DMS53 (cell line): ENCODE data around the gene GAN.
A peak's percentile ranks its signal among the peaks of the same experiment; 100 is the strongest.

Source experiments
- DNase-seq: peaks from one replicate; lab custom pipeline; 2025; lab: John Stamatoyannopoulos, UW

The GAN gene

DNA sequence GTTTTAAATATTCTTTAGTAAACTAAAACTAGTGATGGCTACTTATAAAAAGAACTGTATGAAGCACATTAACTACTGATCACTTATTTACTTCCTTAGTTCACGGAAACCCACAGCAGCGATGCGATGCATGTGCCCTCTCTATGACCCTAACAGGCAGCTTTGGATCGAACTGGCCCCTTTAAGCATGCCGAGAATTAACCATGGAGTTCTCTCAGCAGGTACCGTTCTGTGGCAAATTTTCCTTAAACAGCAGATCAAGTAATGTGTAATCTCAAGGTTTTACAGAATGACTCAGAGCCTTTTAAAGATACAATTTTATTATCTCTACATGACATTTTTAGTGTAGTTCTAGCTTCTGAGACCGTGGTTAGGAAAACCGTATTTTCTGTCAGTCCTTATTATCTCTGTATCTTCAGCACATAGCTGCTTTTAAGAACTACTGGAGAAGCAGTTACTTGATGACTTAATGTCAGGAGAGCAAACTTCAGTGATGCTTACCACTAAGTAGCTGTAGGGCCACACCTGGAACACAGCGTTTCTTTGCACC is 43.0 kb downstream of the GAN start:
- no peak for DNase-seq

DNA sequence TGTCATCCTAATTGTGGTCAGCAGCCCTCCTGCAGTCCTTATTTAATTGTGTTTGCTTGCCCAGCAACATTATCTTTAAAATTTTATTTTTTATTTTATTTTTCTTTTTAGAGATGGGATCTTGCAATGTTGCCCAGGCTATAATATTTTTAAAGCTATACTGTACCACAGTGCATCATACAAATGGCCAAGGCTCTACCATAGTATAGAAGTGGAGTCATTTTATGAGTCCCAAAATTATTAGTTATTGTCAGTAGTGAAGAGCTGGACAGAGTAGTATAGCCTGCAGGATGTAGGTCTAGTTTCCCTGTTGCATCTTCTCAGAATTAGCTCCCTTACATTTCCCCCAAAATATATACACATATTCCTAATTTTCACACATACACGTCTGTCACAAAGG is 44.1 kb downstream of the GAN start:
- DNase-seq, result no peak

DNA sequence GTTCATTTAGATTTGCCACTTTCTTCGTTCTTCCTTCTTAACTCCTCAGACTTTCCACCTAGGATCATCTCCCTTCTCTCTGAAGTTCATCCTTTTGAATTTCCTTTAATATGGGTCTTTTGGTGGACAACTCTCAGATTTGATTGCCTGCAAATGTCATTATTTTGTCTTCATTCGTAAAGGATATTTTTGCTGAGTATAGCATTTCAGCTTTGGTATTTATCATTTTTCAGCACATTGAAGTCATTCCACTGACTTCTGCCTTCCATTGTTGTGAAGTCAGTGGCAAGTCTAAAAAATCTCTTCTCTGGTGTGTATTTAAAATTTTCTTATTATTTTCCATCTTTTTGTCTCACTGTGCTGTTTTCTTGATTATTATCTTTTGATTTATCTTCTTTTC is 45.4 kb downstream of the GAN start:
- no peak for DNase-seq

DNA sequence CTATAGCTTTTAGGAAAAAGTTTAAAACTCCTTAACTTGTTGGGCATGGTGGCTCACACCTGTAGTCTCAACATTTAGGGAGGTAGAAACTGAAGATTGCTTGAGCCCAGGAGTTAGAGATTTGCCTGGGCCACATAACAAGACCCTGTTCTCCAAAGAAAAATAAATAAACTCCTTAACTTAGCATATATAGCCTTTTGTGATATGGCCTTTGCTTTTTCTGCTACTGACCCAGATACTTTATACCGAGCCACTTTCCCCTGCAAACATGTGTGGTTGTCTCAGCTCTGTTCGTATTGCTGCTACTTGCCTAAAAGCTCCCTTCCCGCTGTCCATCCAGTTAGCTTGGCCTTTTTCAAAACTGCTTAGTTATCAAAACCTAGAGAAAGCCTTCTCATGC is 51.0 kb downstream of the GAN start:
- no peak for DNase-seq

DNA sequence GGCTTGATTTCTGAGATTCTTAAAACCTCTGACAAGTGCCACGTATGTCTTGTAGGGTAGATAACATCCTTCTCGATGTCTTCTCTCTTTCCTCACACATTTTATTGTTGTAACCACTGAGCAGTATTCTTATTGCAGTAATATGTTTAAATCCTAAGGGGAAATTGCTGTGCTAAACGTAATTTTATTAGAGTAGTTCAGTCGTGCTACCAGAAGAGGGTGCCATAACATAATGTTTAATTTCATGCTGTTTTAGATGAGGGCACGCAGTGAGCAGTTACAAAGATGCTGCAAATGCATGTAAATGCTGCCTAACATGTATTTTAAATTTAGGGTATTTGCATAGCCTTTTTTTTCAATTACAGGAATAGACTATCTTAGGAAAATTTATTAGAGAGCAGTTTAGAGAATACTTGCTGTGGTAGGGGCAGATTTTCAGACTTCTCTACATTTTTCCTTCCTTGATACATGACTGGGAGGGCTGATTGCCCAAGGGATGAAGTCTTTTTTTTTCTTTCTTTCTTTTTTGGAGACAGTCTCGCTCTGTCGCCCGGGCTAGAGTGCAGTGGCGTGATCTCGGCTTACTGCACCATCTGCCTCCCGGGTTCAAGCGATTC is 51.7 kb downstream of the GAN start:
- DNase-seq, result peak; percentile 60

DNA sequence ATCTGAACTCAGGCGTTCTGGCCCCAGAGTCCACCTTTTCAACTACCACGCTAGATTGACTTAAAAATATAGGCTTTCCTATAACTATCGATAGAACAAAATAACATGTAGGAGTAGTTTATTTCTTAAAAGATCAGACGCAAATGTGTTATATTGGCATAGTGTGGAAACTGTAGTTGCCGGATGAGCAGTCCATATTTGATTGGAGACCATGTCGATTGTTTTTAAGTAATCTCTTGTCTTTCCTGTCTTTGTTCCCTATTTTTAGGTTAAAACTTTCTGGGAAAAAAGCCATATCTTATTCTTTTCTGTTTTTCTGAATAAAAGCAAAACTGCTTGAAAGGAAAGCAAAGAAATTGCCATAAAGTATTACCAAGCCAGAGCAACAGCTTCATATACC is 53.1 kb downstream of the GAN start:
- no peak for DNase-seq

DNA sequence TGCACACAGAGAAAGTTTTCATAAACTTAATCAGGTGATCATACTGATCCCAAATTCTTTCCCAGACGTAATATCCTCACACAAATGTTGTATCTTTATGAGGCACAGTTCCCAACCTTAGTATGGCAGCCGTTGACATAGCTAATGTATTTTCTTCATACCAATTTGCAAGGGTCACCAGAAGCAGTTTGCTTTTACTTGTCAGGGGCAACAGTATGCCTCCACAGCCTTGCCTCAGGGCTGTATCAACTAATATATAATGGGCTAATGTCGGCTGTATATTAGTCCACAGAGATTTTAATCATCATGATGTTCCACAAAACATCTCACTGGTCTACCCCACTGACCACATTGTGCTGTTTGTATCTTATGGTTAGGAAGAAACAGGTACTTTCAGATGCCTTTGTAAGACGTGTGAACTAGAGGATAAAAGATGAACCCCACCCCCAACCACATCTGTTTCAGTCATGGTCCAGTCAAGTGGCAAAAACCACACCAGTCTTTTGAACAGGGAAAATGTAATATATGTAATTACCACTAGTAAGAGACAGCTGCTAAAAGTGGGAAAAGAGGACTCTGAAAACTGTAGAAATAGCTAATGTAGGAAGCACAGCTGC is 55.2 kb downstream of the GAN start:
- no peak for DNase-seq

DNA sequence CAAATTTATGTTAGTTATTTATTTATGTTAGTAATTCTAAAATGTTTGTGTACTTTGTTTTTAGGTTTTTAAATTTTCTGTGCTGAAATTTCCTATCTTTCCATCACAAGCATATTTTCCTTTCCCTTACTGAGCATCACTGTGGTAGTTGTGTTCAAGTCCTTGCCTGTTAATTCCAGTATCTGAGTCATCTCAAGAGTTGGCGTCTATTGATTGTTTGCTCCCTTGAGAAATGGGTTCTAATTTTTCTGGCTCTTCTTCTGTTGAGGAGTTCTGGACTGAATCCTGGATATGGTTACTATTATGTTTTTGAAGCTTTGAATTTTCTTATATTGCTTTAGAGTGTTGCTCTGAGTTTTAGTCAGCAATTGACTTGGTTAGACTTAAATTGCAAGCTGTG is 56.3 kb downstream of the GAN start:
- DNase-seq, result no peak

DNA sequence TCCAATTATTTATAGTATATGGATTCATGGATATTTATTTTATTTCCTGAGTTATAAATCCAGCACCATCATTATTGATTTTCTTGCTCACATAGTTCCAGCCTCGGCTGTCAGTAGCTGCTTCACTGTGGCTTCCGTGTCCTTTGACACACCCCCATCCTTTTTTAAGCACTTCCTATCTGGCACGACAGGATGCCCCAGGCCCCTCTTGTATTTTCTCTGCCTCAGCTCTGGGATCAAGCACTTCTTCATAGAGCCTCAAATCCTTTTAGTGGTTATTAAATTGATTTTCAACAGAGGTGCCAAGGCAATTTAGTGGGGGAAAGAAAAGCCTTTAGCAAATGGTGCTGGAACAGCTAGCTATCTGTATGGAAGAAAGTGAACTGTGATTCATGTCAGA is 59.8 kb downstream of the GAN start:
- no peak for DNase-seq

DNA sequence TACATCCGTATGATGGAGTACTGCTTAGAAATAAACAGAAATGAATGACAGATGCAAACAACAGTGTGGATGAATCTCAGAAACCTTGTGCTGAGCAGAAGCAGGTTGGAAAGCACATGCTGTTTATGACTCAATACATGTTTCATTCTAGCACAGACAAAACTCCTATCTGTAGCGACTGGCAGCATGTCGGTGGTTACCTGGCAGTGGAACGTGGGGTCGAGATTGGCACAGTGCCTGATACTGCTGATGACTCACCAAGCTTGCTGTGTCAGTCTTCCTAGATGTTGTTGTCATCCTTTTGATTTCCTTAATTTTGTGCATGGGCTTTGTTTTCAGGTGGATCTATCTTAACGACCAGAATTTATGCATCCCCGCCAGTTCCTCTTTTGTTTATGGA is 62.1 kb downstream of the GAN start:
- DNase-seq, result peak; percentile 19

DNA sequence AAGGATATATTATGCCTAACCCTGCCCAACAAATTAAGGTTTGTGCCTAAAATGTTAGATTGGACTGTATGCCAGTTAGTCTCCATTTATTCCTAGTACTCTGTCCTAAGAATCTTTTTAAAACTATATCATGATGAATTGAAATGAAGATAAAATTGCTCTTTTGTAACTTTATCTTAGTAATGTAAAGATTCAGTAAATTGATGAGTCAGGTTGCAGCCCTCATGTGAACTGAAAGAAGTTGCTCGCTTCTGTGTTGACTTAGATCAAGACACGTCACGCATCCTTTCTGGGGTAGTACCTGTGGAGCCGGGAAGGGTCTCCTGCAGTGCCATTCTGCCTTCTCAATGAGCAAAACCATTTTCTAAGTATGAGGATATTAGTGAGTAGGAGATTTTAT is 63.3 kb downstream of the GAN start:
- DNase-seq, result no peak

DNA sequence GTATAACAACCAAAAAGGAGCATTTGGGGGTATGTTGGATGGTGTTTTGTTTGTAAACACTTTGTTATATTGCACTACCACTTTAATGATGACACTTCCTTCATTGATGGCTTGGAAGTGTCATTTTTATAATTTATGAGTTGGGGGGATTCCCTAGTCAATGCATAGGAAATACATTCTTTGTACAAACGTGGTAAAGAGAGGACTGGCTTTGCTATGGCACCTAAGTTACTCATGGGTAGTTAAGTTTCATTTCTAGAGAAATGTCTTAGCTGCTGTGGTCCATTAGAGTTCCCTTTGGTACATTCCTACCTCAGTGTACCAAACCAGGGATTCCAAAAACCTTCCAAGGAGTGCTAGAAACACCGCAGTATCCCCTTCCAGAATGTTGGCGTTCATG is 66.2 kb downstream of the GAN start:
- DNase-seq, result no peak

DNA sequence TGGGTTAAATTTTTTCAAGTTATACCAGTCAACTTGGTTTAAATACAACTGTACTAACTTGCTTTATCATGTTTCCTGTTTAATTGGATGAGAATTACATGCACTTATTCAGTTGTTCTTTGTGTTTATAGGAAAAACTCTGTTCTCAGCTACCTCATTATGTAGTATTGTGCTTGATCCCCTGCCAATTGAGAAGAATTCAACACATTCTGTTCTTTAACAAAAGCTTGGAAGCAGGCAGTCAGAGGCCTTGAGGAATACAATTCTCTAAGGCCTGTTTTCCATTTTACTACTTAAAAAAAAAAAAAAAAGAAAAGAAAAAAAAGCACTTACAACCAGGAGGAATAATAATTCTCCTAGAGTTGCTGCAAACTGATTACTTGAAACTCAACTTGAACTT is 69.2 kb downstream of the GAN start:
- DNase-seq, result no peak

DNA sequence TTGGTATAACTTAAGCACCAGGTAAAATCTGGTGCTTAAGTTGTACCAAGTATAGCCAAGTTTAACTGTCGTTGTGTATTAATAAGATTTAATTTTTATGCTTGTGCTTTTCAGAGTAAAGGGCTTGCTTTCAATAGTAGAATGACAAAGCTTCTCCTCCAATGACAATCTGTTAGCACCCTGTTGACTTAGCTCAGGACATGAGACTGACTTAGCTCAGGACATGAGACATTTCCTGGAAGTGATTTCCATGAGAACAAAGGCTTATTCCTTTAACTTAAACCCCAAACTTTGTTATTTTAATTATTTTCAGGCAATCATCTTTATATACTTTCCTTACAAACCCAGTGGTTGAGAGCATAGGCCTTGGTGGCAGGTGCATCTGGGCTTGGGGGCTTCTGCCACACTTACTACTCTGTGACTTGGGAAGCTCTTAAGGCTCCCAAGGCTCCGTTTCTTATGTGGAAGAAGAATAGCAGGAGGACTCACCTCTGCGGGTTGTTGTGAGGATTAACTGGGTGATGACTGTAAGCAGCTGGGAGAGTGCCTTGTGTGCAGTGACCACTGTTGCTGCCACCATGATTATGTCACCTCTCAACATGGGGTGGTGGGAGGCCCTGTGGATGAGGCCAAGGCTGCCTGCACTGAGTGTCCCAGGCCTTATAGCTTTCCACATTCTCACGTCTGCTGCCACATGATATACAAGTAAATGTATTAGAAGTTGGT is 70.4 kb downstream of the GAN start:
- DNase-seq, result no peak

DNA sequence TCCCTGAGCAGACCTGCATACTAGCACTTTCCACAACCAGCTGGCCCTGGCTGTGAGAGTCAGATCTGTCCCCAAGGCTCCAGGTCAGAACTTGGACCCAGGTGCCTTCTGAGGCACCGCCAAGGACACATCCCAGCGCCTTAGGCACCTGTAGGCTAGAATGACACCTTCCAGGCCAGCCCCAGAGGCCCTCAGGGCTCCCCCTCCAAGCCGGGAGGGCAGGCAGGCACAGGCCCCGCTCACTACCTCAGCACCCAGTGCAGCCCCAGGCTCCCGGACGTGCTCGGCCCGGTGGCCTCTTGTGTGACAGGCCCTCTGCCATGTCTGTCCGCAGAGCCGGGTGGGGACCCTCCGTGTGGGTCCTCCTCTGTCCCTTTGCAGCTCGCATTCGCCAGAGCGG is 73.6 kb downstream of the GAN start:
- DNase-seq, result no peak

DNA sequence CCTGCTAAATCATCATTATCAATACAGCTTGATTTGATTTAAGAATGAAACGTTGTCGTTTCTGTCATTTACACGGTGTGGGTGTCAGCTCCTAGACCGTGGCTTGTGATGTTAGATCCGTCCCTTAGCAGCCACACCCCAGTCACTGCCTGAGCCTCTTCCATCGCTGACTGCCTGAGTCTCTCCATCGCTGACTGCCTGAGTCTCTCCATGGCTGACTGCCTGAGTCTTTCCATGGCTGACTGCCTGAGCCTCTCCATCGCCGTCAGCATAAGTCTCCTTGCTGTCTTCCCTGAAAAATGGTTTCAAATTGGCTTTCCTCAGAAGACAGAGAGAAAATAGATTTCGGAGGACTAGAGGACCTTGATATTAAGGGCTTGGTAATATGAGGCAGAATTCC is 76.1 kb downstream of the GAN start:
- DNase-seq, result no peak

DNA sequence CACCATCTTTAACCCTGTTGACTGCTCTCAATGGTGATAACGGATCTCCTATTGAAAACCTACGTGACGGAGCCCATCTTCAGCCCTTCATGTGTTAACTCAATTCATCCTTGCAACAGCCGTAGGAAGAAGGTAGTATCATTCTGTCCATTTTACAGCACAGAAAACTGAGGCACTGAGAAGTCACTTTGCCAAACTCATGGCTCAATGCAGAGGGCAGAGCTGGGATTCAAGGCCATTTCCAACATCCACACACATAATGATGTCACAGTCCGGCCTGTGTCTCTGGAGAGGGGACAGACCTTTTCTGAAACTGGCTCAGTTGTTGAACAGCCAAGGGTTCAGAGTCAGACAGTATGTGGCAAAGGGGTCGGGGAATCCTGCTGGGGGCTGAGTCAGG is 77.2 kb downstream of the GAN start:
- no peak for DNase-seq

DNA sequence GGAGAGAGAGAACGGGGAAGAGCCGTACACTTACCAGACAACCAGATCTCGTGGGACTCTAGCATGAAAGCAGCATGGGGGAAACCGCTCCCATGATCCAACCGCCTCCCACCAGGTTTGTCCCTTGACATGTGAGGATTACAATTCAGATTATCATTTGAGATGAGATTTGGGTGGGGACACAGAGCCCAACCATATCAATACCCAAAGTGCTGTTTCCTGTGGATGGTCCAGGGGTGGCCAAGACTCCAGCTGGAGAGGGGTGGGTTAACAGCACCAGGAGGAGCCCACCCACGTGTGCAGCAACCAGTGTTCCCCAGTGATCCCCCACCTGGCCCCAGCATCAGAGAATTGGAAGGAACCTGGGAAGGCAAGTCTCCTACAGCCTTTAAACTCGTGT is 79.7 kb downstream of the GAN start:
- no peak for DNase-seq

DNA sequence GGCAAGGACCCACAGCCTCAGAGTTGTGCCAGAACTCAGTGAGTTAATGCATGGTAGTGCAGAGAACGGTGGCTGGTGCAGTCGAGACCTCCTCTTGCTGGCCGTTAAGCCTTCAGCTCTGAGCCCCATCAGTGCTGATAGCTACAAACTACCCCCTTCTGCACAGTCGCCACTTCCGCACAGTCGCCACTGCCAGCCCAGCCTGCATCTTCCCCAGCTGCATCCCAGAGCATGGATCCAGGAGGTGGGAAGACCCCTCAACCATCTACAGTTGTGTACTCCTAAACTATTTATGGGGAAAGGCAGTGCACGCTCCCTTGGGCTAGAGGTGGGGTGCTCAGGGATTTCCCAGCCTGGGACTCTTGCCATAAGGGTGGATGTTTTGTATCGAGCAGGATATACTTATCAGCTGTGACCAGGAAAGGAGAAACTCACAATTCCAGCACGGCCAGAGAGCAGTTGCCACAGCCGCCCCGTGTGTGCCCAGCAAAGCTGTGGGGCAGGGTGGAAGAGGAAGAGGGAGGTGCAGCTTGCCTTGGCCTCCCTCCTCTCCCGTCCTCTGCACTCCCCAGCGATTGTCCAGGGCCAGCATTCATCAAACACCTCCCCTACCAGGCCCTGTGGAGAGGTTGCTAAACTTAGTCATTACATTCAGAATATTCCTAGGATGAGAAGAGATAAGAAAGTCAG is 80.3 kb downstream of the GAN start:
- DNase-seq, result no peak

DNA sequence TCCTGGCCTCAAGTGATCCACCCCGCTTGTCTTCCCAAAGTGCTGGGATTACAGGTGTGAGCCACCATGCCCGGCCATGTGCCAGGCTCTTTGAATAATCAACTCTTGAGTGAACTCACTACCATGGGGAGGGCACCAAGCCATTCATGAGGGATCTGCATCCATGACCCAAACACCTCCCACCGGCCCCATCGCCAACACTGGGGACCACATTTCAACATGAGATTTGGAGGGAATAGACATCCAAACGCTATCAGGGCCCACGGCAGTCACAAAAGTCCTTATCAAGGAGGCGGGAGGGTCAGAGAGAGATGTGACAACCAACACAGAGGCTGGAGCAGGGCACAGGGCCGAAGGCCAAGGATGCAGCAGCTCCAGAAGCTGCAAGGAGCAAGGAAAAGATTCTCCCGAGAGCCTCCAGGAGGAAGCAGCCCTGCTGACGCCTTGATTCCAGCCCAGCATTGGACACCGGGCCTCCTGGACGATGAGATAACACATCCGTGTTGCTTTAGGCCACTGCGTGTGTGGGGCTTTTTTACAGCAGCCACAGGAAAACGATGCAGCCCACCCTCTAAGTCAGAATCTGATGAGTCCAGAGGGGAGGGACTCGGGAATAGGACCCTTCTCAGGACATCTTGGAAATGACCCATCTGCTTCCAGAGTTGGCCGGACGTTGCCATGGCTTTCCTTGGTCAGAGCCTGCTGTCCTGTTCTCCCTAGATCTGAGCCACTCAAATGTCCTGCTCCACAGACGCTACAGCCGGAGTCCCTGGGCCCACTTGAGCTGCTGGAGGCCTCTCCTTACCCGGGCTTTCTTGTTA is 82.5 kb downstream of the GAN start:
- no peak for DNase-seq

DNA sequence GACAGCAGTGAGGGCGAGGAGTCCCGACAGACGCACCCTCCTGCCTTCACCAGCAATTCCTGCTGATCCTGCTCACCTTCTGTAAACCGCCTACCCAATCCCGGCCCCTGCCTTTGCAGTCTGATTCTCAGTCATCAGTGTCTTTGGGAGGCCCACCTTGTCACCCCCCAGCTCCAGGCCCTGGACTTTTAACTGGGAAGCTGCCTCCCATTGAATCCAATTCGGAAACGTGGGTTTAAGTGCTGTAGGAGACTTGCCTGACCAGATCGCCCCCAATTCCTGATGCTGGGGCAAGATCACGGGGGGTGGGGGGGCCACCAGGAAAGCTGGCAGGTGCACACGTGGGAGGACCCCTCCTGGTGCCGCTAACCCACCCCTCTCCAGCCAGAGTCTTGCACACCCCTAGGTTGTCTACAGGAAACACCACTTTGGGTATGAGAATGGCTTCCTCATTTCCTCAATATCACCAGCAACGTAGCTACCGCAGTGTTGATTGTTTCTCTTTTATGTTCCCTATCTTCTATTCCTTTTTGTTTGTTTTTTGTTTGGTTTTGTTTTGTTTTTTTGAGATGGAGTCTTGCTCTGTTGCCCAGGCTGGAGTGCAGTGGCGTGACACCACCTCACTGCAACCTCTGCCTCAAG is 83.2 kb downstream of the GAN start:
- DNase-seq, result no peak

DNA sequence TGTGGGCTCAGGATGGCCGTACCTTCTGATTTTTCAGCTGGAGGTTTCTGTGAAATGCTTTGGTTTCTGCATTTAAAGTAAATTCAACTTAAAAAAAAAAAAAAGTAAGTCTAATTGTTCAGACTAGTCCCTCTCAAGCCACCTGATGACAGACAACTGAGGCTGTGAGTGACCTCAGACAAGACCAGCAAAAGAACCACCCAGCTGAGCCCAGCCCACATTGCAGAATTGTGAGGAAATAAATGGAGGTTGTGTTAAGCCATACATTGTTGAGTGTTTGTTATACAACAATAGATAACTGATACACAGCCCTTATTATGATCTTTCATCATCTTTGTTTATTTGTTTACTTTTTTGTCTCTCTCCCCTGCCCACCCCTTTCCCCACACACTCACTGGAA is 85.1 kb downstream of the GAN start:
- DNase-seq, result no peak
